Measurements from ENCODE around the gene ZDBF2. TPM values are rescaled to one million over a fixed set of nuclear protein-coding genes. Genes with fewer than 3 reads are reported as not detected.

The ZDBF2 gene
- total RNA-seq, 1 donor from 2014 or later: 10.8 TPM

GRCh38 chr2:206305523-206306245 lies 31.2 kb downstream of the ZDBF2 start:
- DNase-seq (ENCODE audit: low spot score): no peak
- Mint-ChIP-seq H3K27me3 (ENCODE audit: low read depth) (peaks cover 3% of the 10 kb centered on the region), H3K9me3 (peaks cover 11% of the 10 kb centered on the region), H3K27ac (no peak overlapping the region), H3K4me3 (ENCODE audit: low read depth) (no peak overlapping the region), H3K36me3 (ENCODE audit: low read depth) (peaks cover 36% of the 10 kb centered on the region), H3K4me1 (ENCODE audit: low read depth) (no peaks in the 10 kb centered on the region)
- intact Hi-C loops (cut with micrococcal nuclease): no loop called here

DNA sequence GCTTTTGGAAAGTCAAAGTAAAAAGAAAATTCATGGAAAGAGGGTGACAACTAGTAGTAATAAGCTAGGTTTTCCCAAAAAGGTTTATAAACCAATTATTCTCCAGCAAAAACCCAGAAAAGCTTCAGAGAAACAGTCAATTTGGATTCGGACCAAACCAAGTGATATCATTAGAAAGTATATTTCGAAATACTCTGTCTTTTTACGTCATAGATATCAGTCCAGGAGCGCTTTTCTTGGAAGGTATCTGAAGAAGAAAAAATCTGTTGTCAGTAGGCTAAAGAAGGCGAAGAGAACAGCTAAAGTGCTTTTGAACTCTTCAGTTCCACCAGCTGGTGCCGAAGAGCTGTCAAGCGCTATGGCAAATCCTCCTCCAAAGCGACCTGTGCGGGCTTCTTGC lies 36.6 kb downstream of the ZDBF2 start:
- H3K27ac Mint-ChIP-seq: no peak overlapping the region
- H3K4me3 Mint-ChIP-seq (ENCODE audit: low read depth): no peak overlapping the region
- intact Hi-C loops (cut with micrococcal nuclease): no loop called here
- peaks cover 3% of the 10 kb centered on the region for H3K27me3 Mint-ChIP-seq (ENCODE audit: low read depth)
- H3K9me3 Mint-ChIP-seq: peaks cover 11% of the 10 kb centered on the region
- DNase-seq (ENCODE audit: low spot score): no peak
- H3K36me3 Mint-ChIP-seq (ENCODE audit: low read depth): peaks cover 15% of the 10 kb centered on the region
- H3K4me1 Mint-ChIP-seq (ENCODE audit: low read depth): no peaks in the 10 kb centered on the region

GRCh38 chr2:206316141-206316540 lies 41.7 kb downstream of the ZDBF2 start:
- DNase-seq (ENCODE audit: low spot score): no peak
- intact Hi-C loops (cut with micrococcal nuclease): no loop called here
- H3K4me3 Mint-ChIP-seq (ENCODE audit: low read depth): no peak overlapping the region
- H3K4me1 Mint-ChIP-seq (ENCODE audit: low read depth): no peaks in the 10 kb centered on the region
- peaks cover 5% of the 10 kb centered on the region for H3K9me3 Mint-ChIP-seq
- H3K36me3 Mint-ChIP-seq (ENCODE audit: low read depth): no peaks in the 10 kb centered on the region
- no peak overlapping the region for H3K27ac Mint-ChIP-seq
- no peaks in the 10 kb centered on the region for H3K27me3 Mint-ChIP-seq (ENCODE audit: low read depth)

DNA sequence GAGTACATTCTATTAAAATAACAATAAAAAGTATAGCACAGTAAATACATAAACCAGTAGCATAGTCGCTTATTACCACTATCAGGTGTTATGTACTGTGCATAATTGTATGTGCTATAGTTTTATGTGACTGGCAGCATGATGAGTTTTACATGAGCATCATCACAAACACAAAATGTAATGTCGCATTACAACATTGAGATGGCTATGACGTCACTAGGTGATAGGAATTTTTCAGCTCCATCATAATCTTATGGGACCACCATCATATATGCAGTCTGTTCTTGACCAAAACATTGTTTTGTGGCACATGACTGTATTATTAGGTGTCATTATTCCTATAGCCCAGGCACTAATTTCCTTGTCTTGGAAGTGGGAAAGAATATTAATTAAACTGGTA lies 48.6 kb downstream of the ZDBF2 start:
- Mint-ChIP-seq H3K4me3 (ENCODE audit: low read depth) (no peak overlapping the region), H3K4me1 (ENCODE audit: low read depth) (no peaks in the 10 kb centered on the region), H3K36me3 (ENCODE audit: low read depth) (no peaks in the 10 kb centered on the region), H3K9me3 (peaks cover 5% of the 10 kb centered on the region), H3K27me3 (ENCODE audit: low read depth) (no peaks in the 10 kb centered on the region), H3K27ac (no peak overlapping the region)
- intact Hi-C loops (cut with micrococcal nuclease): no loop called here
- DNase-seq (ENCODE audit: low spot score): no peak

DNA sequence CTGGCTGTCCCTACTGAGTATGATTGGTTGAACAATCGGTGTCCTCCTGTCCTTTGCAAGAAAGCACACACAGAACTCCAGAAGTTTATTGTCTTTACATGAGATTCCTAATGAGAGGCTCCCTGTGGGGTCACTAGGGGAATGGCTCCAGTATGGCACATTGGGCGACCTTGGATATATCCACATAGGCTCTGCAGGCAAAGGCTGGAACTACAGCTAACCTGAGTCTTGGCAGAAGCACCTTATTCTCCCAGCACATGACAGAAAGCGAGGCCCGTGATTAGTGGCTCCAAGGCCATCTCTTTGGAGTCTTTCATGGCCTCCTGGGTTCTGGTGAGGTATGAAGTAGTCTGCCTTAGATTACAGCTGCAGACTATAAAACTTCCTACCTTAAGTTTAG lies 49.0 kb downstream of the ZDBF2 start:
- Mint-ChIP-seq H3K27ac (no peak overlapping the region), H3K4me1 (ENCODE audit: low read depth) (no peaks in the 10 kb centered on the region), H3K27me3 (ENCODE audit: low read depth) (no peaks in the 10 kb centered on the region), H3K36me3 (ENCODE audit: low read depth) (no peaks in the 10 kb centered on the region), H3K4me3 (ENCODE audit: low read depth) (no peak overlapping the region), H3K9me3 (peaks cover 5% of the 10 kb centered on the region)
- DNase-seq (ENCODE audit: low spot score): no peak
- intact Hi-C loops (cut with micrococcal nuclease): no loop called here

- Mint-ChIP-seq H3K27ac (no peak overlapping the region), H3K4me1 (ENCODE audit: low read depth) (no peaks in the 10 kb centered on the region), H3K4me3 (ENCODE audit: low read depth) (no peak overlapping the region), H3K27me3 (ENCODE audit: low read depth) (no peaks in the 10 kb centered on the region), H3K9me3 (no peaks in the 10 kb centered on the region), H3K36me3 (ENCODE audit: low read depth) (no peaks in the 10 kb centered on the region)
- no peak for DNase-seq (ENCODE audit: low spot score)
- intact Hi-C loops (cut with micrococcal nuclease): no loop called here
These were observed 50.4 kb downstream of the ZDBF2 start for GRCh38 chr2:206324869-206325268.

- intact Hi-C loops (cut with micrococcal nuclease): no loop called here
- no peaks in the 10 kb centered on the region for H3K9me3 Mint-ChIP-seq
- no peaks in the 10 kb centered on the region for H3K36me3 Mint-ChIP-seq (ENCODE audit: low read depth)
- no peak for DNase-seq (ENCODE audit: low spot score)
- H3K27ac Mint-ChIP-seq: no peak overlapping the region
- no peaks in the 10 kb centered on the region for H3K4me1 Mint-ChIP-seq (ENCODE audit: low read depth)
- H3K27me3 Mint-ChIP-seq (ENCODE audit: low read depth): peaks cover 4% of the 10 kb centered on the region
- no peak overlapping the region for H3K4me3 Mint-ChIP-seq (ENCODE audit: low read depth)
These were observed 54.5 kb downstream of the ZDBF2 start for GRCh38 chr2:206328974-206329373.

GRCh38 chr2:206336861-206337260 lies 62.4 kb downstream of the ZDBF2 start:
- no peaks in the 10 kb centered on the region for H3K4me1 Mint-ChIP-seq (ENCODE audit: low read depth)
- H3K27me3 Mint-ChIP-seq (ENCODE audit: low read depth): peaks cover 17% of the 10 kb centered on the region
- intact Hi-C loops (cut with micrococcal nuclease): no loop called here
- no peaks in the 10 kb centered on the region for H3K9me3 Mint-ChIP-seq
- H3K36me3 Mint-ChIP-seq (ENCODE audit: low read depth): no peaks in the 10 kb centered on the region
- no peak overlapping the region for H3K27ac Mint-ChIP-seq
- H3K4me3 Mint-ChIP-seq (ENCODE audit: low read depth): no peak overlapping the region
- DNase-seq (ENCODE audit: low spot score): no peak

- DNase-seq (ENCODE audit: low spot score): no peak
- Mint-ChIP-seq H3K36me3 (ENCODE audit: low read depth) (no peaks in the 10 kb centered on the region), H3K27ac (no peak overlapping the region), H3K27me3 (ENCODE audit: low read depth) (peaks cover 14% of the 10 kb centered on the region), H3K4me3 (ENCODE audit: low read depth) (no peak overlapping the region), H3K9me3 (no peaks in the 10 kb centered on the region), H3K4me1 (ENCODE audit: low read depth) (no peaks in the 10 kb centered on the region)
- intact Hi-C loops (cut with micrococcal nuclease): no loop called here
These were observed 63.5 kb downstream of the ZDBF2 start for GRCh38 chr2:206337956-206338355.

GRCh38 chr2:206341396-206341795 lies 66.9 kb downstream of the ZDBF2 start:
- no peak overlapping the region for H3K27ac Mint-ChIP-seq
- H3K27me3 Mint-ChIP-seq (ENCODE audit: low read depth): peaks cover 18% of the 10 kb centered on the region
- no peak for DNase-seq (ENCODE audit: low spot score)
- peaks cover 3% of the 10 kb centered on the region for H3K9me3 Mint-ChIP-seq
- intact Hi-C loops (cut with micrococcal nuclease): no loop called here
- H3K4me1 Mint-ChIP-seq (ENCODE audit: low read depth): no peaks in the 10 kb centered on the region
- H3K4me3 Mint-ChIP-seq (ENCODE audit: low read depth): no peak overlapping the region
- H3K36me3 Mint-ChIP-seq (ENCODE audit: low read depth): no peaks in the 10 kb centered on the region

DNA sequence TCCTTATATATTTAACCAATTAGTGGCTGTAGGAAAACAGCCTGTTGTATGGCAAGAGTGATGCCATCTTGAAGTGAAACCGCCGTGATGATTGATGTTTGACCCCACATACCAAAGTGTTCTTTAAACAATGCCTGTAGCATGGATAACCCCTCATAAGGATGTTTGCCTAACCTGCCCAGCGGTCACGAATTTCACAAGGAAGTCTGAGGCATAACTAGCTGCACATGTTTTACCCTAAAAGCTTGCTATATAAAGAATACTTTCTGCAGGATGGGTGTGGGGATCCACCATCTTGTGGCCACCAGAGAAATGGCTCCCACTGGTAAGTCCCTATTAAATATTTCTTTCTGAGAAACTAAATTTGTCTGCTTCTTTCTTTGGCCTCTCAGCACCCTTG lies 68.7 kb downstream of the ZDBF2 start:
- DNase-seq (ENCODE audit: low spot score): no peak
- H3K36me3 Mint-ChIP-seq (ENCODE audit: low read depth): no peaks in the 10 kb centered on the region
- H3K27ac Mint-ChIP-seq: no peak overlapping the region
- intact Hi-C loops (cut with micrococcal nuclease): no loop called here
- no peaks in the 10 kb centered on the region for H3K4me1 Mint-ChIP-seq (ENCODE audit: low read depth)
- no peak overlapping the region for H3K4me3 Mint-ChIP-seq (ENCODE audit: low read depth)
- peaks cover 19% of the 10 kb centered on the region for H3K27me3 Mint-ChIP-seq (ENCODE audit: low read depth)
- peaks cover 3% of the 10 kb centered on the region for H3K9me3 Mint-ChIP-seq

- intact Hi-C loops (cut with micrococcal nuclease): no loop called here
- Mint-ChIP-seq H3K4me3 (ENCODE audit: low read depth) (no peak overlapping the region), H3K36me3 (ENCODE audit: low read depth) (no peaks in the 10 kb centered on the region), H3K9me3 (peaks cover 3% of the 10 kb centered on the region), H3K27me3 (ENCODE audit: low read depth) (peaks cover 21% of the 10 kb centered on the region), H3K4me1 (ENCODE audit: low read depth) (no peaks in the 10 kb centered on the region), H3K27ac (no peak overlapping the region)
- no peak for DNase-seq (ENCODE audit: low spot score)
These were observed 69.4 kb downstream of the ZDBF2 start for GRCh38 chr2:206343816-206344215.

DNA sequence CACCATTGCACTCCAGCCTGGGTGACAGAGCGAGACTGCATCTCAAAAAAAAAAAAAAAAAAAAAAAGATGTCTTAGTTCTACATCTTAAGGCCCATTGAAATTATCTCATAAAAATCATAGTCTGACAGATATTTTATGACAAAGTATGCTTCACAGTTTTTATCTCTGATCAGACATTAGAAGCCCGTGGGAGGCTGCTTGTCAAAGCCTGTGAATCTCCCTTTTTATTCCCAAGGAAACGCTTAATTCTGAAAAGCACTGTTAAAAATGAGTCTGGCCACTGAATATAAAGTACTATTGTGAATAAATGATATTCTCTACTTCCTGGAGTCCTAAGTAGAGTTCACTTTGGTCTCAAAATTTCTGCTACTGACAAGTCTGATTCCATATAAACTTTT lies 71.1 kb downstream of the ZDBF2 start:
- H3K36me3 Mint-ChIP-seq (ENCODE audit: low read depth): no peaks in the 10 kb centered on the region
- intact Hi-C loops (cut with micrococcal nuclease): no loop called here
- H3K4me1 Mint-ChIP-seq (ENCODE audit: low read depth): no peaks in the 10 kb centered on the region
- peaks cover 3% of the 10 kb centered on the region for H3K9me3 Mint-ChIP-seq
- DNase-seq (ENCODE audit: low spot score): no peak
- peaks cover 20% of the 10 kb centered on the region for H3K27me3 Mint-ChIP-seq (ENCODE audit: low read depth)
- H3K27ac Mint-ChIP-seq: no peak overlapping the region
- H3K4me3 Mint-ChIP-seq (ENCODE audit: low read depth): no peak overlapping the region

DNA sequence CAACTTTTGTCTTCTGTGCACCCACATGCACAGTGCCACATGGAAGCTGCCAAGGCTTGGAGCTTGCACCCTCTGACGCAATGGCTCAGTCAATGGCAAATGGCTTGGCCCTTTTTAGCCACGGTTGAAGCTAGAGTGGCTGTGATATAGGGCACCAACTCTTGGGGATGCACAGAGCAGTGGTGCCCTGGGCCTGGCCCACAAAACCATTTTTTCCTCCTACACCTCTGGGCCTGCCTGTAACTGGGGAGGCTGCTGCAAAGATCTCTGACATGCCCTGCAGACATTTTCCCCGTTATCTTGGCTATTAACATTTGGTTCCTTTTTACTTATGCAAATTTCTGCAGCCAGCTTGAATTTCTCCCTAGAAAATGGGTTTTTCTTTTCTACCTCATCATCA lies 74.9 kb downstream of the ZDBF2 start:
- intact Hi-C loops (cut with micrococcal nuclease): no loop called here
- H3K27me3 Mint-ChIP-seq (ENCODE audit: low read depth): peaks cover 8% of the 10 kb centered on the region
- no peaks in the 10 kb centered on the region for H3K36me3 Mint-ChIP-seq (ENCODE audit: low read depth)
- DNase-seq (ENCODE audit: low spot score): no peak
- peaks cover 3% of the 10 kb centered on the region for H3K9me3 Mint-ChIP-seq
- H3K4me1 Mint-ChIP-seq (ENCODE audit: low read depth): no peaks in the 10 kb centered on the region
- no peak overlapping the region for H3K4me3 Mint-ChIP-seq (ENCODE audit: low read depth)
- no peak overlapping the region for H3K27ac Mint-ChIP-seq
